Glutamatergic neuron (in vitro differentiated cells): ENCODE data around the gene CMTM2. TPM values are rescaled to one million over a fixed set of nuclear protein-coding genes. Genes with fewer than 3 reads are reported as not detected.

Source experiments
- DNase-seq: peaks from one replicate; pipeline ENCODE4 v3.0.0; 2022
- H3K27ac Mint-ChIP-seq: one replicate; pipeline ENCODE4 v1.8.0; 2020; ENCODE audit warnings: mild to moderate bottlenecking, mixed read lengths, inconsistent platforms; ENCODE audit not compliant: unreplicated experiment
- H3K27me3 Mint-ChIP-seq: one replicate; pipeline ENCODE4 v1.8.0; 2020; ENCODE audit warnings: mild to moderate bottlenecking, moderate library complexity, mixed read lengths, inconsistent platforms; ENCODE audit not compliant: unreplicated experiment
- H3K36me3 Mint-ChIP-seq: one replicate; pipeline ENCODE4 v1.8.0; 2020; ENCODE audit warnings: mild to moderate bottlenecking, mixed read lengths, inconsistent platforms; ENCODE audit not compliant: unreplicated experiment
- H3K4me1 Mint-ChIP-seq: one replicate; pipeline ENCODE4 v1.8.0; 2020; ENCODE audit warnings: mild to moderate bottlenecking, low read depth, mixed read lengths, inconsistent platforms; ENCODE audit not compliant: unreplicated experiment
- H3K4me3 Mint-ChIP-seq: one replicate; pipeline ENCODE4 v1.8.0; 2020; ENCODE audit warnings: mild to moderate bottlenecking, mixed read lengths, inconsistent platforms; ENCODE audit not compliant: unreplicated experiment
- H3K9me3 Mint-ChIP-seq: one replicate; pipeline ENCODE4 v1.8.0; 2020; ENCODE audit warnings: mild to moderate bottlenecking, moderate library complexity, mixed read lengths, inconsistent platforms; ENCODE audit not compliant: unreplicated experiment
- CTCF ChIP-seq: fragments of 200-600 bp; sonication (generic); IDR thresholded peaks from one replicate; pipeline ENCODE4 v1.5.0; 2021; ENCODE audit not compliant: partially characterized antibody, unreplicated experiment
- total RNA-seq: library from RNA; stranded (reverse); fragmentation: NEBNext Ultra II Directional; extraction: Animal tissue kit (Norgen Biotek cat#: 25700); gene quantifications from one replicate; pipeline ENCODE4 v1.2.1, GENCODE V29; 2021; ENCODE audit not compliant: unreplicated experiment

CMTM2 gene
- total RNA-seq, 1 donor from 2014 or later: not detected

- no peak overlapping the region for H3K27ac Mint-ChIP-seq
- H3K27me3 Mint-ChIP-seq: no peaks in the 10 kb centered on the region
- H3K9me3 Mint-ChIP-seq: peaks cover 3% of the 10 kb centered on the region
- no peak overlapping the region for H3K4me3 Mint-ChIP-seq
- DNase-seq: no peak
- H3K36me3 Mint-ChIP-seq: no peaks in the 10 kb centered on the region
- H3K4me1 Mint-ChIP-seq: peaks cover 2% of the 10 kb centered on the region
- TF ChIP-seq CTCF: no peak
These were observed 56.9 kb downstream of the CMTM2 start for GRCh38 chr16:66636199-66636598.

- no peak for TF ChIP-seq CTCF
- Mint-ChIP-seq H3K4me3 (no peak overlapping the region), H3K36me3 (no peaks in the 10 kb centered on the region), H3K27ac (no peak overlapping the region), H3K9me3 (peaks cover 3% of the 10 kb centered on the region), H3K4me1 (peaks cover 2% of the 10 kb centered on the region), H3K27me3 (no peaks in the 10 kb centered on the region)
- DNase-seq: no peak
These were observed 58.5 kb downstream of the CMTM2 start for GRCh38 chr16:66637806-66638205.

Other genes with a start within 250 kb of the CMTM2 start
- 9.6 TPM for gene CDH5, start 212.8 kb upstream of the CMTM2 start, total RNA-seq
- gene BEAN1, start 152.2 kb upstream of the CMTM2 start, total RNA-seq: 1.8 TPM
- gene TK2, start 29.3 kb upstream of the CMTM2 start, total RNA-seq: 4.5 TPM
- 17.9 TPM for gene CKLF, start 26.9 kb upstream of the CMTM2 start, total RNA-seq
- 5.0 TPM for gene CMTM1, start 13.0 kb upstream of the CMTM2 start, total RNA-seq
- gene CMTM3, start 25.2 kb downstream of the CMTM2 start, total RNA-seq: 45.8 TPM
- gene CMTM4, start 117.3 kb downstream of the CMTM2 start, total RNA-seq: 8.2 TPM
- gene DYNC1LI2, start 172.1 kb downstream of the CMTM2 start, total RNA-seq: 269 TPM
- 0.39 TPM for gene TERB1, start 222.1 kb downstream of the CMTM2 start, total RNA-seq